Thoracic aorta (tissue), 2 donors: ENCODE measurements around the gene PCDHGA1. TPM values are rescaled to one million over a fixed set of nuclear protein-coding genes. Genes with fewer than 3 reads are reported as not detected.

ENCODE experiments used
- ATAC-seq: fragments of 150-250 bp; one replicate; pipeline ENCODE4 v1.8.0; 2017; ENCODE audit warnings: low read depth; ENCODE audit not compliant: insufficient number of reproducible peaks, low FRiP score
- DNase-seq: peaks from one replicate; pipeline ENCODE4 v3.0.0-alpha.2; 2020; ENCODE audit warnings: low spot score
- H3K27ac ChIP-seq, 2 donors: fragments of 200-600 bp; sonication (generic); 1 replicate in 1 of 2; 2 replicates in 1 of 2; pipeline ENCODE4 v1.5.1; 2016; ENCODE audit warnings: mild to moderate bottlenecking in 2 of 2, moderate library complexity in 2 of 2
- H3K27me3 ChIP-seq: fragments of 200-600 bp; sonication (generic); replicated peaks from 2 replicates; pipeline ENCODE4 v1.6.0; 2016; ENCODE audit warnings: mild to moderate bottlenecking; ENCODE audit not compliant: insufficient read depth
- H3K36me3 ChIP-seq: fragments of 200-600 bp; sonication (generic); one replicate; pipeline ENCODE4 v1.5.1; 2016
- H3K4me1 ChIP-seq, 2 donors: fragments of 200-600 bp; sonication (generic); 1 replicate in 1 of 2; 2 replicates in 1 of 2; pipeline versions ENCODE4 v1.5.1 to v1.6.0; 2016; ENCODE audit warnings: low read depth in 2 of 2, mild to moderate bottlenecking in 1 of 2; ENCODE audit not compliant: control insufficient read depth in 1 of 2
- H3K4me3 ChIP-seq: fragments of 200-600 bp; sonication (generic); 2 replicates; pipeline ENCODE4 v1.5.1; 2016; ENCODE audit warnings: mild to moderate bottlenecking
- H3K9me3 ChIP-seq: fragments of 200-600 bp; sonication (generic); 2 replicates; pipeline ENCODE4 v1.5.1; 2016
- CTCF ChIP-seq: fragments of 200-600 bp; sonication (generic); IDR thresholded peaks from one replicate; pipeline ENCODE4 v1.5.1; 2019; ENCODE audit warnings: antibody characterized with exemption
- total RNA-seq, 2 donors: library from RNA; depleted of rRNA; stranded (reverse); fragments of >200 nt; gene quantifications; one replicate each; pipeline versions ENCODE4 v1.1.0 to v1.2.3, GENCODE V29; 2016

Gene PCDHGA1
- total RNA-seq, 2 donors from 2014 or later: 0.41 to 2.8 TPM

DNA sequence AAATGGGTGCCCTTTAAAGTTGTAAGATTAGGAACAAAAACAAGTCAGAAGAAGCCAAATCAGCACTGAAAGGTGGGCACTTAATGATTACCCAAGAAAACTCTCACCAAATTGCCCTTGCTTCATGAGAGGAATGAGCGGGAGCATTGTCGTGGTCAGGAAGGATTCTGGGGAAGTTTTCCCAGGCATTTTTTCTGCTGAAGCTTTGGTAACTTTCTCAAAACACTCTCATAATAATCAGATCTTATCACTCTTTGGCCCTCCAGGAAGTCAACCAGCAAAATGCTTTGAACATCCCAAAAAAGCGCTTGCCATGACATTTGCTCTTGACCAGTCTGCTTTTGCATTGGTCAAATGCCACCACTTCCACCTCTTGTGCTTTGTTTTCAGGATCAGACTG, 135.0 kb downstream of the PCDHGA1 start:
- Histone ChIP-seq H3K36me3 (no peaks in the 10 kb centered on the region), H3K27ac (no peak overlapping the region), H3K4me1 (no peaks in the 10 kb centered on the region), H3K9me3 (no peaks in the 10 kb centered on the region), H3K4me3 (no peak overlapping the region), H3K27me3 (no peaks in the 10 kb centered on the region)
- DNase-seq (no peak), ATAC-seq (no peak)
- no peak for TF ChIP-seq CTCF

GRCh38 chr5:141475625-141476131, 145.4 kb downstream of the PCDHGA1 start, which contains the start of gene PCDHGC3:
Gene PCDHGC3, plus strand, starts transcription at chr5:141475966. Its CDS starts 151 bp downstream, at chr5:141476117.
- Histone ChIP-seq H3K4me3 (peak within 1 kb of the TSS; percentile 83), H3K27me3 (no peaks in the 10 kb centered on the region), H3K9me3 (no peaks in the 10 kb centered on the region), H3K27ac (peak within 1 kb of the TSS; percentile 86 to 93), H3K36me3 (no peaks in the 10 kb centered on the region), H3K4me1 (peaks cover 22 to 45% of the 10 kb centered on the region in 2 donors)
- DNase-seq: peak; percentile 81
- TF ChIP-seq CTCF: no peak
- ATAC-seq: peak; percentile 93

- ATAC-seq (peak; percentile 38), DNase-seq (no peak)
- peak overlapping the region; percentile 86 to 93 for H3K27ac ChIP-seq
- peaks cover 26 to 51% of the 10 kb centered on the region in 2 donors for H3K4me1 ChIP-seq
- H3K27me3 ChIP-seq: no peaks in the 10 kb centered on the region
- no peaks in the 10 kb centered on the region for H3K36me3 ChIP-seq
- no peaks in the 10 kb centered on the region for H3K9me3 ChIP-seq
- TF ChIP-seq CTCF: no peak
- H3K4me3 ChIP-seq: peak overlapping the region; percentile 83
These were observed 146.0 kb downstream of the PCDHGA1 start for GRCh38 chr5:141476132-141476911.

DNA sequence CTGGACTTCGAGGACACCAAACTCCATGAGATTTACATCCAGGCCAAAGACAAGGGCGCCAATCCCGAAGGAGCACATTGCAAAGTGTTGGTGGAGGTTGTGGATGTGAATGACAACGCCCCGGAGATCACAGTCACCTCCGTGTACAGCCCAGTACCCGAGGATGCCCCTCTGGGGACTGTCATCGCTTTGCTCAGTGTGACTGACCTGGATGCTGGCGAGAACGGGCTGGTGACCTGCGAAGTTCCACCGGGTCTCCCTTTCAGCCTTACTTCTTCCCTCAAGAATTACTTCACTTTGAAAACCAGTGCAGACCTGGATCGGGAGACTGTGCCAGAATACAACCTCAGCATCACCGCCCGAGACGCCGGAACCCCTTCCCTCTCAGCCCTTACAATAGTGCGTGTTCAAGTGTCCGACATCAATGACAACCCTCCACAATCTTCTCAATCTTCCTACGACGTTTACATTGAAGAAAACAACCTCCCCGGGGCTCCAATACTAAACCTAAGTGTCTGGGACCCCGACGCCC, 146.8 kb downstream of the PCDHGA1 start:
- Histone ChIP-seq H3K36me3 (no peaks in the 10 kb centered on the region), H3K4me1 (peaks cover 26 to 58% of the 10 kb centered on the region in 2 donors), H3K27me3 (no peaks in the 10 kb centered on the region), H3K9me3 (no peaks in the 10 kb centered on the region), H3K27ac (peak overlapping the region; percentile 86 to 93), H3K4me3 (peak overlapping the region; percentile 83)
- DNase-seq (no peak), ATAC-seq (no peak)
- no peak for TF ChIP-seq CTCF

DNA sequence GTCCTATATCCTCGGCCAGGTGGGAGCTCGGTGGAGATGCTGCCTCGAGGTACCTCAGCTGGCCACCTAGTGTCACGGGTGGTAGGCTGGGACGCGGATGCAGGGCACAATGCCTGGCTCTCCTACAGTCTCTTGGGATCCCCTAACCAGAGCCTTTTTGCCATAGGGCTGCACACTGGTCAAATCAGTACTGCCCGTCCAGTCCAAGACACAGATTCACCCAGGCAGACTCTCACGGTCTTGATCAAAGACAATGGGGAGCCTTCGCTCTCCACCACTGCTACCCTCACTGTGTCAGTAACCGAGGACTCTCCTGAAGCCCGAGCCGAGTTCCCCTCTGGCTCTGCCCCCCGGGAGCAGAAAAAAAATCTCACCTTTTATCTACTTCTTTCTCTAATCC, 147.5 kb downstream of the PCDHGA1 start:
- H3K4me1 ChIP-seq: peaks cover 26 to 65% of the 10 kb centered on the region in 2 donors
- no peak overlapping the region for H3K27ac ChIP-seq
- no peak for TF ChIP-seq CTCF
- no peaks in the 10 kb centered on the region for H3K36me3 ChIP-seq
- DNase-seq (no peak), ATAC-seq (no peak)
- H3K27me3 ChIP-seq: no peaks in the 10 kb centered on the region
- H3K9me3 ChIP-seq: no peaks in the 10 kb centered on the region
- H3K4me3 ChIP-seq: peak overlapping the region; percentile 83
